Hematopoietic multipotent progenitor cell treated with erythropoietin and hydrocortisone succinate and interleukin-3 and kit ligand, for 4 days (in vitro differentiated cells): Measurements from ENCODE around the gene GLG1.
"Not testable (repeated sequence)": the region's sequence is repeated elsewhere in the genome, so short reads cannot be mapped to it uniquely, and the experiment has no call there.

ENCODE experiments used
- DNase-seq: peaks from one replicate; pipeline ENCODE4 v3.0.0-alpha.2; 2015

The GLG1 gene

DNA sequence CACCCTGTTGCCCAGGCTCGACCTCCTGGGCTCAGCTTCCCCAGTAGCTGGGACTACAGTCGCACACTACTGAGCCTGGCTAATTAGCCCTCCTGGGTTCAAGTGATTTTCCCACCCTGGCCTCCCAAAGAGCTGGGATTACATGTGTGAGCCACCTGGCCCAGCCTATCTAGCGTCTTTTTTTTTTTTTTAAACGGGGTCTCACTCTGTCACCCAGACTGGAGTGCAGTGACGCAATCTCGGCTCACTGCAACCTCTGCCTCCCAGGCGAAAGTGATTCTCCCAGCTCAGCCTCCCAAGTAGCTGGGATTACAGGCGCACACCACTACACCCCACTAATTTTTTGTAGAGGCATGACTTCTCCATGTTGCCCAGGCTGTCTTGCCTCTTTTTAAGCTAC, 33.3 kb downstream of the GLG1 start:
- DNase-seq, result no peak

DNA sequence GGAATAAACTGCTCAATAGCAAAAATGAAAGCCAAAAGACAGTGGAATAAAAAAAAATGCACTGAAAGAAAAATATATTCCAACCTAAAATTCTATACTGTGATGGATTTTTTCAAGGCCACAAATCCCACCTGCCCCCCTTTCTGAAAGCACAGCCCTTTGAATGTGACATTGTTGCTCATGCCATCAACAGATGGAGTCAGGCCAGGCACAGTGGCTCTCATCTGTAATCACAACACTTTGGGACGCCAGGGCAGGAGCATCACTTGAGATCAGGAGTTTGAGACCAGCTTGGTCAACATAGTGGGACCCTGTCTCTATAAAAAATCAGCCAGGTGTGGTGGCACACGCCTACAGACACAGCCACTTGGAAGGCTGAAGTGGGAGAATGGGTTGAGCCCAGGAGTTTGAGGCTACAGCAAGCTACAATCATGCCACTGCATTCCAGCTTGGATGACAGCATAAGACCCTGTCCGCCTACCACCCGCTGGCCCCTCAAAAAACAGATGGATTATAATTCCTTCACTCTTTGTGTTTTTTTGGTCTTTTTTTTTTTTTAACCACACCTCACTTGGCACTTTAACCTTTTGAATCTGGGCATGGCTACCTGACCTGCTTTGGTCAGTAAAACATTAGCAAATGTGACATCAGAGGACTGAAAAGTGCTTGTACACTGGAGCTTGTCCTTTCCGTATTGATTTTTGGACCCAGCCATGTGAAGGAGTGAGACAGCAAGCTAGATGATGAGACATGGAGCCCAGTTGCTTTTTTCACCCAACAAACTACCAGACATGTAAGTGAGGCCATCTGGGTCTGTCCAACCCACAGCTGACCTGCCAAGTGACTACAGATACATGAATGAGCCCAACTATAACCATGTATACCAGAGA, 36.3 kb downstream of the GLG1 start:
- no peak for DNase-seq

DNA sequence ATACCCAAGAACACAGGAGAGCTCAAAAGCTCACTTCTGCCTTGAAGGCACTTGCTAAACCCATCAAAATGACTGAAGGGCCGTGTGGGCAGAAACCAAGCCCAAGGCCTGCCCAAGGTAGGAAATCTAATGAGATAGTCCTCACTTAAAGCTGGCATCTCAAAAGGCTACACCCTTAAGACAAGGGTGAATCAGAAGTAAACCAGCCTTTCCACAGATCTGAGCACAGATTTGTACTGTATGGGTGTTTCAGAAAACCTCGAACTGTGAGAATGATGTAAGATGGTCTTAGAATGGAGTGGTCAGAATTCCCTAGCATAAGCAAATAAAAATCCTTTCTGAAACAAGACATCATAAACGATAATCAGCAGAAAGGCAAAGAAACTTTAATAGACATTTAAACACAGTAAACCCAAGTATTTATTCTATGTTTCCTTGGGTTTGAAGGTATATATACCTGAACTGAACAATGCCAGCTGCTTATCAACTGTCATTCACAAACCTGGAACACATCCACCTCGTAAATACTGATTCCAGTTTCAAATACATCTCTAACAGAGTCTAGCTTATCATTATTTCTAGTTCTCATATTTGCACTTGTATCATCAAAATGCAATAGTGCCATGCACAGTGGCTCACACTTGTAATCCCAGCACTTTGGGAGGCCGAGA, 37.8 kb downstream of the GLG1 start:
- DNase-seq, result no peak

DNA sequence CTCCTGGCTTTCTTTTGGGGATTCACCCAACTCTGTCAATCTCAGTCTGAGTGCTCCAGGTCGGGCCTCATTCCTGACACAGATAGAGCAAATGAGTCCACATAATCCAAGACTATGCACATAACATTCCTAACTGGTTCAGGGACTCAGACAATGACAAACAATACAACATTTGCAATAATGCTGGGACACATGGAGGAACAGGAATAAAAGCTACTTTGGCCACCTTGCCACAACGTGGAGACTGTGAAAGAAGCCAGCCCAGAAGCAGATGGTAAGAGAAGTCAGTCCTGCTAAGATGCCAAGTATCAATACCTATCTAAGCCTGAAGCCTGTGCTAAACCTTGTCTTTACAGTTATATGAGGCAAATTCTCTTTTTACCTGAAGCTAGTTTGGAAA, 39.0 kb downstream of the GLG1 start:
- DNase-seq, result no peak

DNA sequence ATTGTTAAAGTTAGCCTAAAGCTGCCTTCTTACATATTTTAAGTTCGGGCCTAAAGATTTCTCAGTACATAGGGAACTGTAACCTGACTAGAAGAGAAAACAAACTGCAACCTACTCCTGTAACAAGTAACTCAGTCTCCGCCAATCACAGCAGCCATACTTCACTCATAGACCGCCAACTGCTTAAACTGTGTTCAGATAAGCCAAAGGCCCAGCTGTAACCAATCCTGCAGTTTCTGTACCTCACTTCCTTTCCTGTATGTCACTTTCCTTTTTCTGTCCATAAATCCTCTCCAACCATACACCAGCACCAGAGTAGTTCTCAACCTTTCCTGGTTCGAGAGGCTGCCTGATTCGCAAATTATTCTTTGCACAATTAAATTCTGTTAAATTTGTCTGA, 41.5 kb downstream of the GLG1 start:
- DNase-seq, result peak; percentile 37

DNA sequence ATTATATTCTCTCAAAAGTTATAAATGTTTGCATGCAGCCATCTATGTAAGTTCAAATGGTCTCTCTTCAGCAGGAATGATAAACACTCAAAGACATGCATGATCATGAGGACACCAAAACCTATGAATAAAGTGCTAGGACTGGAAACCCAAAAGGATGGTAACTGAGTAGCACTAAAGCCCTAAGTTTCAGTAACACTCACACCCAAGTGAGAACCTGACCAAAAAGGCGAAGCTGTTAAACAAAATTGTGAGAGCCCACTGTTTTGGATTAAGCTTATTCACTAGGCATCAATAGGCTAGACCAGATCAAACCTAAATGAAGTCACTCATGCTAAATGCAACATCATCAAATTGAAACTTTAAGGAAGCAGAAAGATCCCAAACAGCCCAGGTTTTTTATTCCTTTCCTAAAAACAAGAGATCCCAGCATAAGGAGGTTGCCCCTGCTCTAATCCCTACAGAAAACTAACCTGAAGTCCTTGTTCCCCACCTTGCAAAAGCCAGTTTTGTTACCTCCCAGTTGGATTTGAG, 42.4 kb downstream of the GLG1 start:
- no peak for DNase-seq

DNA sequence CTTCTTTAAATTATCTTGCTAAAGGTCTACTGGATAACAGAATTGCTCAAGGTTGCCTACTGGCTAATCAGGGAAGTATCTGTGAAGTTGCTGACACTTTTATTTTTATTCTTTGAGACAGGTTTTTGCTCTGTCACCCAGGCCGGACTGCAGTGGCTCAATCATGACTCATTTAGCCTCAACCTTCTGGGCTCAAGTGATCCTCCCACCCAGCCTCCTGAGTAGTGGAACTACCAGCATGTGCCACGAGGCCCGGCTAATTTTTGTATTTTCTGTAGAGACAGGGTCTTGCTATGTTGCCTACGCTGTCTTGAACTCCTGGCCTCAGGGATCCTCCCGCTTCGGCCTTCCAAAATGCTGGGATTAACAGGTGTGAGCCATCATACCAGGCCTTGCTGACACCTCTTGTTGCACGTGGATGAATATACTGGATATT, 43.1 kb downstream of the GLG1 start:
- peak; percentile 82 for DNase-seq

DNA sequence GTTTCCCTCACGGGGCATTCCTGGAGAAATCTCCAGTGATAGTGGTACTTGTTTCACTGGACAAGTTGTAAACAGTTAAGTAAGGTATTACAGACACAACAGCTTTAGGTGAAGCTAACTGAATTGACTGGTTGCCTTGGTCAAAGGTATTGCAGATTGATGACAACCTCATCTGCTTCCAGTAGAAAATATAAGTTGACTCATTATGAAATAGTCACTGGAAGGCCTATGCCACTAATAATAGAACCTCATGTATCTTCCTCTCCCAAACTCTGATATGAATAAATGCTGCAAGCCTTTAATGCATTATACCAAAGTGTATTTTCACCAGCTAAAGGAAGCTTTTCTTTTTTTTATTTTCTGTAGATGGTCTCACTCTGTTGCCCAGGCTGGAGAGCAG, 44.8 kb downstream of the GLG1 start:
- DNase-seq, result no peak

DNA sequence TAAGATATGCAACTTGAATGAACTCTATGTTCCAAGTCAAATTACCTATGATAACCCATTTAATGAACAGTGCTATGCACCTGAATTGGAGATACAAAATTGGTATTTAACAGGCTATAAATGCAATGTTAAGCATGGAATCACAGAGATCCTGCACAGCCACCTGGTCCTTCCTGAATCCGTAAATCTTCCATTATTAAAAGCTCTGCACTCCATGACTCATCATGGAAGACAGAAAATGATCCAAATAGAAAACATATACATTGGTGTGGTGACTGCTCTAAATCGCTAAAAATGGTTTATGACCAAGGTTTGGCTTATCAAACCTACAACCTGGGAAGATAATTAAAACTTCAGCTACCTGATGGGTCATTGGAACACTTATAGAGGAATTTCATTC, 45.3 kb downstream of the GLG1 start:
- DNase-seq, result no peak

DNA sequence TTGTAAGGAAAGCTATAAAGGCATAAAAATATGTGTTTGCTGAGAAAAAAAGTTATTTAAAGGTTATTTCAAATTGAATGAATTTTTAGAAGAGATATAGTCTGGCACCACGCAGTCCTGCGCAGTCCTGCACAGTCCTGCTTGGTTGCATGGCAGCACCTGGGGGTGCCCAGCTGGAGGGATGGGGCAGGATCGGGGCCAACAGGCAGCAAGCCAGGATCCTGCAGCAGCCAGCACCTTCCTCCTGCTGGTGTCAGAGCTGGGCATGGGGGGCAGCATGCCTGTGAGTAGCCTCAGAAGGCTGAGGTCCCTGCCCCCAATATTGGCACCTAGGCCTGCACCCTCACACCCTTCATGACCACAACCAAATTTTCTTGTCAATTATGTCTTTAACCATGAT, 46.0 kb downstream of the GLG1 start:
- no peak for DNase-seq

DNA sequence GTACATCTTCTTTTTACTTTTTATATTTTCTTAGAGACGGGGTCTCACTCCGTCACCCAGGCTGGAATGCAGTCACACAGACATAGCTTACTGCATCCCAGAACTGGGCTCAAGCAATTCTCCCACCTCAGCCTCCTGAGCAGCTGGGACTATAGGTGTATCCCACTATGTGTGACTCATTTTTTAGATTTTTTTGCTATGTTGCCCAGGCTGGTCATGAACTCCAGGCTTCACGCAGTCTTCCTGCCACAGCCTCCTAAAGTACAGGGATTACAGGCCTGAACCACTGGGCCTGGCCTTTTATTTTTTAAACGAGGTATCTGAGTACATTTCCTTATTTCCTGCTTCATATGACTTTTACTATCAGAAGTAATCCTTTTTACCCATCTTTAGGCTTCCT, 48.0 kb downstream of the GLG1 start:
- no peak for DNase-seq

DNA sequence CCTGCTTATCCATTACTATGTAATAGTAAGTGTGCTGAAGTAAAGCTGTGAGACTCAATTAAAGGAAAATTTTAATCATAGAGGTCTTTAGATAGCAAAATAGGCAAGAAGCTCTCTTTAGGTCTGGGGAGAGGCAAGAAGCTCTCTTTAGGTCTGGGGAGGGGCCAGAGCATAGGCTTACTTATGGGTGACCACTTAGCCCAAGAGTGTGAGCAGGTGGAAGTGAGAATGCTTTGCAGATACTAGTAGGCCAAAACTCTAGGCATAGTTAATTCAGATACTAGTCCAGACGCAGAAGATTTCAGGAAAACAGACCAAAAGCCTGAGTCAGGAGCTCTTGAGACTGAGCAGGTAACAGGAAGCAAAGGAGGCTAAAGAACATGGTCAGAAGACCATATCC, 49.6 kb downstream of the GLG1 start:
- no peak for DNase-seq

DNA sequence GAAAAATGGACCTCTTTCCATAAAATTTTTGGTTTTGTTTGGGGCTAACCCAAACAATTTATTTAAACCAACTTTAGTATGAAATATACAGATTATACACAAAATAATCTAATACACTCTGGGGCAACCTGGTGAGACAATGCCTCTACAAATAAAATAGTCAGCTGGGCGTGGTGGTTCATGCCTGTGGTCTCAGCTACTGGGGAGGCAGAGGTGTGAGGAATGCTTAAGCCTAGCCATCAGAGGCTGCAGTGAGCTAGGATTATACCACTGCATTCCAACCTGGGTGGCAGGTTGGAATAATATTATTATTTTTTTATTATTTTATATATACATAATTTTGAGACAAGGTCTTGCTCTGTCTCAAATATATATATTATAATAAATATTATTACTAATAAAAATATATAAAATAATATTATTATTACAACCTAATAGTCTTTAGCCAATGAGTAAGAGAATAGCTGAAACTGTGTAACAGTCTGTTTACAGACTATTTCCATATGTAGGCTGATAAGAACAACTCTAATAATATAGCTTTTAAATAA, 50.5 kb downstream of the GLG1 start:
- no peak for DNase-seq

DNA sequence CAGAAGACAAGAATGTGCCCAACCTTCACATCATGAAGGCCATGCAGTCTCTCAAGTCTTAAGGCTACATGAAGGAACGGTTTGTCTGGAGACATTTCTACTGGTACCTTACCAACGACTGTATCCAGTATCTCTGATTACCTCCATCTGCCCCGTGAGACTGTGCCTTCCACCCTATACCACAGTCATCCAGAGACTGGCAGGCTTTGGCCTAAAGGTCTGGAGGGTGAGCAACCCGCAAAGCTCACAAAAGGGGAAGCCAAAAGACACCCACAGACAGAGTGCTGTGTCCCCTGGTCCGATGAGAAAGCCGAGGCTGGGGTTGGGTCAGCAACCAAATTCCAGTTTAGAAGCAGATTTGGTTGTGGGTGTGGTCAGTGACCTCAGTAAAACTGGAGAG, 54.6 kb downstream of the GLG1 start:
- DNase-seq, result not testable (repeated sequence)

DNA sequence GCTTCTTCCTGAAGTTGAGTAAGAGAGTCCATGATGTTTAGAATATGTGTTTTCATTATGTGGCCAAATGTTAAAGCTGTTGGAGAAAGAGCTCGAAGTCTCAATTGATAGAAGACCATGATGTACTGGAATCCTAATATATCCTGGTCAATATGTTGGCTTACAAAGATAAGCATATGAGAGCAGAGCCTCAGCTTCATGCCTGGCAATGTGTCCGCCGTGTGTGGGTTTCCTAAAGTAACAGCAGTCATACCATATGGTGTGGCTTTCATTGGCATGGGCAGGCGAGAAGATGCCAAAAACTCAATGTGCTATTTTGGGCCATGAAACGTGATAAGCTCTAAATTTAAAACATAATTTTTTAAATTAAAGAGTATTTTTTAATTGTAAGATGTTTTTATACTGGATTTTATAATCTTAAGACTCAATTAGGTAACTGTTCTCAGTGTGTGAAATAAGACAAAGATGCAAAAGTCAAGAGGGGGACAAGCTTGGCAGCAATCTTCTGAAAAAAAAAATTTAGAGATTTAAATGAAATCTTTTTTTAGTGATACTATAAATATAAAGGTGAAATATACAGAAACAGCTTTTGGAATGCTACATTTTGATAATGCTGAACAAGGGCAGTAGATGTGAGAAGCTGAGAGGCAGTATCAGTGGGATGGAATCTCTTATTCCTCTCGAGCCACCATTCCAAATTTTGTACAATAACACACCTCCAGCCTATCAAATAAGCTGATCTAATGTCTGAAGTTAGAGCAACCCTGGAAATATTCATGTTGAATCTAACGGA, 56.5 kb downstream of the GLG1 start:
- not testable (repeated sequence) for DNase-seq

DNA sequence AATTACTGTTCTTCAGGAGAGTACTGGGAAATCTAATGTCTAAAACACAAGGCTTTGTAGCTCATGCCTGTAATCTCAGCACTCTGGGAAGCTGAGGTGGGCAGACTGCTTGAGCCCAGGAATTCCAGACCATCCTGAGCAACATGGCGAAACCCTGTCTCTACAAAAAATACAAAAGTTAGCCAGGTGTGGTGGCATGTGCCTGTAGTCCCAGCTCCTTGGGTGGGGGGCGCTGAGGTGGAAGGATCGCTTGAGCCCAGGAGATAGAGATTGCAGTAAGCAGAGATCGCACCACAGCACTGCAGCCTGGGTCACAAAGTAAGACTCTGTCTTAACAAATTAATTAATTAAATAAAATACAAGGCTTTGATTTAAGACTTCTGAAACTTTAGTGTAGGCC, 60.8 kb downstream of the GLG1 start:
- not testable (repeated sequence) for DNase-seq

DNA sequence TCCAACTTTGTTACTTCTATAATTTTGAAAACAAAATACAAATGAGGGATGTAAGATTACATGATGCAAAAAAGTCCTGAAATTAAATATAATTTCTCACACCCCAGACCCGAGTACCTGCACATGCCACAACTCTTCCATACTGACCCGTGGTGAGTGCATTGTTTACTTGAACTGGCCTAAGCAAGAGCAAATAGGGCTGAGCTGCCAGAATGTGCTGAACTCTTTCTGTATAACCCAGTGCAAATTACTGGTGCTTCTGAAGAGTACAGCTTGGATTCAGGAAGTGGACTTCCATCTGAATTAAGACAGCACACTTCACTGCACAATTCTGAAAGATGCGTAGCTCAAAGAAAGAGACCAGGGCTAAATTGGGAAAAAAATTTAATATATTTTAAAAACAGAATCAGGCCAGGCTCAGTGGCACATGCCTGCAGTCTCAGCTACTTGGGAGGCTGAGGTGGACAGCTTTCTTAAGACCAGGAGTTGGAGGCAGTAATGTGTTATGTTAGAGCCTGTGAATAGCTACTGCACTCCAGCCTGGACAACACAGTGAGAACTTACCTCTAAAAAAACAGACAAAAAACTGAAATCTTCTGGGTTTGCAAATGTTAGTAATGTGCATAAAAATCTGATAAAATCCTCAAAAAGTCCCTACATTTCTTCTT, 63.9 kb downstream of the GLG1 start:
- not testable (repeated sequence) for DNase-seq

DNA sequence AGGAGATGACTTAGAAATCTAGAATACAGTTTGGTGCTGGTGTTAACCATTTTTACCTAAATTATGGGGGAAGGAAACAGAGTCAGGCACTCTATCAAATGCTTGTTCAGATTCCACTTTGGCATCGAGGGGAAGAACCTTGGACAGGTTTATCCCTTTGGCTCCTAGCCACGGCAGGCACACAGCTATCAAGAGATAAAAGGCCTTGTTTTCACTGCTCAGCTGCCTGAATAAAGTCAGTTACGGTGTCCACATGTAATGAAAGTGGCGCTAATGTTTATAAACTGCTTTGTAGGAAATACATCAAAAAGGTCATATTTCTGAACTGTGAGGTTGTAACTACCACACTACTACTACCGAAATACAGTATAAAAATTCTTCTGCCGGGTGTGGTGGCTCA, 66.3 kb downstream of the GLG1 start:
- peak; percentile 25 for DNase-seq

DNA sequence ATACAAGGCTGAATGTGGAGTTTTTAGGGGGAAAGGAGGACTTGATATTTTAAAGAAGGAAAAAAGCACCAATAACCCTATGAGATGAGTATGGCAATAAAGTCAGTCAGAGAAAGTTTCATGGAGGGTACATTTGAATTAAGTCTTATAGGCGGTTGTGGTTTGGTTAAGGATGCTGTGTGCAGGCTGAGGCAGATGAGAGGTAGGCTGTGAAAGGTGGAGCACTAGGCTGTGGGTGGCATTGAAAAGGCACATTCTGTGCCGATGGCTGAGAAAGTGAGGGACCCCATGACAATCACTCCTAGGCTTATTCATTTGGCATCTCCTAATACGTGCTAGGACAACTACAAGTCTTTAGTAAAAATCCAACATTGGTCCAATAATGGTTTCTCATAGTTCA, 68.1 kb downstream of the GLG1 start:
- not testable (repeated sequence) for DNase-seq

DNA sequence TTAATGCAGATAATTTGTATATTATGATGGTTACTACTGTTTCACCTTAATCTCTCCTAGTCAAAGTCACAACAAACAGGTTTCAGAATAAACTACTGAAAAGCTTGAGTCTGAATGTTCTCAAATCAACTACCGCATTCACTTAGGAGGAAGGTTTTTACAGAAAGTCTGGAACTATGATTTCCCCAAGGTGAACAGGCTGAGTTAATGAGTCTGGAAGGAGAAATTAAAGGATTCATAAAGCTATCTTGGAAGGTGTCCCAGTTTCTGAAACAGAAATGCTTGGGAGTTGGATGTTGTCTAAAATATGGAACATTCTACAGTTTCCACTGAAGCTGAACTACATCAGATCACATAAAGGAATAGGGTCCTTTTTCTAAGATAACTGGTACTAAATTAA, 69.2 kb downstream of the GLG1 start:
- DNase-seq, result not testable (repeated sequence)

DNA sequence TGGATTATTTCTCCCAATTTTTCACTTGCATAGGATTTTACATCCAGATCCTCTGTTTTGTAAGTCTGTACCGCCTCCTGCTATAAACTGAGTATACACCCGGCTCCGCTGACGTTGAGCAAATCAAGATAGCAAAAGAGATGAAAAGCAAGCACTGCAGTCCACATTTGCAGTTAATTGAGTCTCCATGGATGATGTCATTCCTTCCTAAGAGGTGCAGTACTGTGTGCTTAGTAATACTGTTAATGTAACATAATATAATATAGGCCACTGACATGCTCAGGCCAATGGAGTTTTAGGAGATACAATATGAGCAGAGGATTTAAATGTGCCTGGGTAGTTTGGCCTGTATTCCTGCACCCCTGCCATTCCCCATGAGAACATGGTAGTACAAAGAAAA, 72.3 kb downstream of the GLG1 start:
- DNase-seq, result not testable (repeated sequence)

DNA sequence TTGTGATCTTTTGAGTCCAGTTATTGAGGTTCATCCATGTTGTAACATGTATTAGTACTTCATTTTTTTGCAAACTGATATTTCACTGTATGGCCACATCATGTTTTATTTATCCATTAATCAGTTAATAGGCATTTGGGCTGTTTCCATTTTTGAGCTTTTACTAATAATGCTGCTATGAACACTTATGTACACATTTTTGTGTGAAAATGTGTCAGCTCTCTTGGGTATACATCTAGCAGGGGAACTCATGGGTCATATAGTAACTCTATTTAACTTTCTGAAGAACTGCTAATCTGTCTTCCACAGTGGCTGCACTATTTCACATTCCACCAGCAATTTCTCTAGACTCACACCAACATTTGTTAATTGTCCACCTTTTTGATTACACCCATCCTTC, 82.0 kb downstream of the GLG1 start:
- no peak for DNase-seq
